ENCODE data around the gene GPX5.

Gene GPX5

DNA sequence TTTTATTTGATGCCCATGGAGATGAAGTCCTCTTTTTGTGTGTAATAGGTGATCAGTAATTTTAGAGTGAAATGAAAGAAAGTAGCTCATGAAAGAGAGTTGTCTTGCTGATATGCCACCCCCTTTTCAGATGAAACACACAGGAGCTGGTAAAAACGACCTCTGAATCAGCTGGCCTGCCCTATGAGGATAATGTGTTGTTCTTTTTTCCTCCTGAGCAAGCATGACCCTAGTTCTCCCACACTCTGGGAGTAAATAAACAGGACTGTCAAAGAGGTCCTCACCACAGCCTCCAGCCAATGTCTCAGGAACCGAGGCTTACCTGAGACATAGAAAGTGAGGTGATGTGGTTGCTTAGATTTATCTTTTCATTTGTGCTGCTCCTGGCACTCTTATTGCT is 29.5 kb downstream of the GPX5 start:
- no peak for DNase-seq (ENCODE audit: low read depth)

DNA sequence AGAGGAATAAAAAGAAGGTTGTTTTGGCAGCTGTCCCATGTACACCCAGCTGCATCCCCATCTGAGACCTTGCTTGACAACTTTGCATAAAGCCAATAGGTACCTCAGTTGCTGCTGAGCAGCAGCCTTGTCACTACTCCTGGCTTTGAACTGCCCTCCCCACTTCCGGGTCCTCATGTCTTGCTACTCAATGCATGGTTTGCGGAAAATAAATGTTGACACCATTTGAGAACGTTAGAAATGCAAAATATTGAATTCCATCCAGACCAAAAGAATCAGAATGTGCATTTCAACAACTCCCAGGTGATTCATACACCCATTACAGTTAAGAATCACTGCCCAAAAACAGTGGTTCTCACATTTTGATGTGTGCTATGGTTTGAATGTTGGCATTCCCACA is 32.9 kb downstream of the GPX5 start:
- DNase-seq (ENCODE audit: low read depth), result no peak

DNA sequence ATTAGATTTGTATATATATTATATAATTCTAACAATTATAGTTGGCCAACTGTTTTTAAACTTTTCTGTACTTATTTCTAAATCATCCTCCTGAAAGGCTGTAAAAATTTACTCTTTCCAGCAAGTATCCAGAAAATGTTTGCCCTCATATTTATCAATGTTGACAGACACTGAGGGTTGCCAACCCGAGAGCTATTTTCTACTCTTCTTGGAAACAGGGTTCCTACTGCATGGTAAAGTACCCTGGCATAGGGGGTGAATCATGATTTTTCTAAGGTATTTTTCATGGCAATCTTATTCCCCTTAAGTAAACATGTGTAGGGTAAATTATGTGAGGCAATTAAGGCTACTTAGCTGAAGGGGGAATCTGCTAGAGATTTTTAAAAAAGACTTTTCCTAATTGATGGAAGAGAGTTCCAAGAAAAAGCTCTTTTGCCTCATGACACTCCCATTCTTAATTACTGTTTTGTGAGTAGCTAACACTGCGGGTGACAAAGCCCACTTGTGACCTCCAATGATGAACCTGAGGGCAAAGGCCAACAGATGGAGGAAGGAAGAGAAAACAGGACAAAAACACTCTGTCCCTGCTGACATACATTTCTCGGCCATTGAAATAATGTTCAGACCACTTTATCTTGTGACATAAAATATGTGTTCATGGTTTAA is 37.9 kb downstream of the GPX5 start:
- no peak for DNase-seq (ENCODE audit: low read depth)

GRCh38 chr6:28565823-28566526 is 40.3 kb downstream of the GPX5 start:
- no peak for DNase-seq (ENCODE audit: low read depth)

DNA sequence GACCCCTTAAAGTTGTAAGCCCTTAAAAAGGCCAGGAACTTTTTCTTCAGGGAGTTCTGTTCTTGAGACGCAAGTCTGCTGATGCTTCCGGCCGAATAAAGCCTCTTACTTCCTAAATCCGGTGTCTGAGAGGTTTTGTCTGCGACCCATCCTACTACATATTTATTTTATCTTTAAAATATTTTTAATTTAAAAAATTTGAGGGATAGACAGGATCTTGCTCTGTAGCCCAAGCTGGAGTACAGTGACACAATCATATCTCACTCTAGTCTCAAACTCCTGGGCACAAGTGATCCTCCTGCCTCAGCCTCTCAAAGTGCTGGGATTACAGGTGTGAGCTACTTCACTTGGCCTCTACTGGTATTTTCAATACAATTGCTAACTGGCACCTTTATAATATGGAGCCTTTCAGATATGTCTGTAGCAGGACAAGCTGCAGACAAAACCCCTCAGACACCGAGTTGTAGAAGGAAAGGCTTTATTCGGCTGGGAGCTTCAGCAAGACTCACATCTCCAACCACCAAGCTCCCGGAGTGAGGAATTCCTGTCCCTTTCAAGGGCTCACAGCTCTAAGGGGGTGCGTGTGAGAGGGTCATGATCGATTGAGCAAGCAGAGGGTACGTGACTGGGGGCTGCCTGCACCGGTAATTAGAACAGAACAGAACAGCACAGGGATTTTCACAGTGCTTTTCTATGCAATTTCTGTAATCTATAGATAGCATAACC is 41.0 kb downstream of the GPX5 start:
- DNase-seq (ENCODE audit: low read depth), result no peak

DNA sequence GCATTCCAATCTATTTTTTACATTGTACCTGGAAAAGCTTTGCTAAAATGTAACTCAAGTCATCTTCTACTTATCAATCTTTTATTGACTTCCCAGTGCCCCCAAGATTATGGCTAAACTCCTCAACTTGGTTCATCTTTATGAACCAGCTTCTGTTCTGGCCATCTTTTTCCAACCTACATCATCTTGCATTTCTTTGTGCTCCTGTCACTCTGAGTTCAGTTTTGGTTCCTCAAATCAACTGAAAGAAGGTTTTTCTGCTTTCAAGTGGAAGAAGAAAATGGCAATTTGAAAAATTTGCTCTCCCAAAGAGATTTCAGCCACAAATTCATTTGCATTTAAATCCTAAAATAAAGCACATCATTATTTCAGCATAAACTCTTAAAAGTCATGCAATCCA is 41.8 kb downstream of the GPX5 start:
- no peak for DNase-seq (ENCODE audit: low read depth)

DNA sequence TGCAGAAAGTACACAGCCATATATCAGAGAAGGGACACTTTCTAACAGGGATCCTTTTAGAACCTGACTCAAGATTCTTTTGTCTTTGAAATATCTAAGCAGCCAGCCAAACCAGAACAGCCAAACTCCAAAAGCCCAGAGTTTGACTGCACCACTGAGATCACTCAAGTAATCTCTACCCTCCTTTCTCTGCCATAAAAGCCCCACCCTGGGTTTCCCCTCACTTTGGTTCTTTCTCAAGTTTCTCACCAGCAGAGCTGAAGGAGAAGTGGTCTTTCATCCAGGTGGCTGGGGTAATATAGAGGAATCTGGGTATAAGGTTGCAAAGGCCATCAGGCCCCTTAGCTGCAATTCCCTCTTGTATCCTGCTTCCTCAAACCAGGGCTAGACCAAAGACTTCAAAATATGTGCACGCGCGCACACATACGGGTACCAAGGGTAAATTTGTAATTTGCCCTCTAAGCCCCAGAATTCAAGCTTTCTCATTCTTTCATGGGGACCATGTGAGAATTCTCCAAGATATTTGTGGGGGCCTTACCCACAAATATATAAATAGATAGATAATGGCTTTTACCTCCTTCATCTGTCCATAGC is 42.9 kb downstream of the GPX5 start:
- no peak for DNase-seq (ENCODE audit: low read depth)

GRCh38 chr6:28569748-28570147 is 44.1 kb downstream of the GPX5 start:
- no peak for DNase-seq (ENCODE audit: low read depth)

- no peak for DNase-seq (ENCODE audit: low read depth)
These were observed 54.8 kb downstream of the GPX5 start for GRCh38 chr6:28580475-28580874.

DNA sequence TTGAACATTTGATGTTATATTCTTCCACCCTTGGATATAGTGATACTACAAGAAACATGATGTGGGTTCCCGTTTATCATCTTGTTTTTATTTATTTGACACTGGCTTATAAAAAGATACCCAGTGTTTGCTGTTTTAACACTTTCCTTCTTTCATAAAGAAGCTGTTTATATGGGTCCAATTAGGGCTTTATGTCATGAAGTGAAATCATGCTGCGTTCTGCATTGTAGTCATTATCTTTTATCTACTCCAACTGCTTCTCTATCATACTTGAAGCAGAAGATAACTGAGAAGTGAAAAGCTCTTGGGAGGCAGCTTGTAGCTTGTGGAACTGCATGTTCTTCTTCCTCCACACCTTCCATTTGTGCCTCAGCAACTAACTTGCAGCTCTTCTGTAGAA is 57.8 kb downstream of the GPX5 start:
- DNase-seq (ENCODE audit: low read depth), result no peak

Data from stimulated activated CD8-positive, alpha-beta memory T cell treated with anti-CD3 and anti-CD28 coated beads, Interleukin-12 subunit alpha, Interleukin-12 subunit beta, amount 100 ng/mL, for 4 hours (primary cell).